ENCODE measurements around the gene GPN1. TPM values are rescaled to one million over a fixed set of nuclear protein-coding genes. Genes with fewer than 3 reads are reported as not detected.

The GPN1 gene
- total and polyA plus RNA-seq, 2 of the 8 experiments (the other 6 are each of a cell fraction or from before 2014, with no cell fraction given), result 38.7 to 43.5 TPM

GRCh38 chr2:27588308-27588707, 40.5 kb upstream of the GPN1 start:
- Histone ChIP-seq H2AK5ac (ENCODE audit: low read depth, low read length) (no peak overlapping the region), H2BK15ac (ENCODE audit: low read length) (no peak overlapping the region), H3K9me3 (ENCODE audit: insufficient read depth in 2 of 2, low read depth in 1 of 2, low read length in 1 of 2) (peaks cover 2 to 5% of the 10 kb centered on the region in 2 experiments; a peak in 3 of 4 replicates), H3K18ac (ENCODE audit: extremely low read depth, low read length) (no peak overlapping the region), H3K4ac (replicated peaks; ENCODE audit: insufficient read length, low read depth, low read length) (no peak overlapping the region), H3K79me1 (ENCODE audit: low read depth, low read length) (0 out of 2 replicates have a peak, but pooled peaks cover 2% of the 10 kb centered on the region), H3K27me3 (replicated peaks in 1 of 4; ENCODE audit: control insufficient read depth in 3 of 4, extremely low read depth in 1 of 4, insufficient read depth in 3 of 4, low read length in 3 of 4) (no peaks in the 10 kb centered on the region), H4K20me1 (replicated peaks in 1 of 2; ENCODE audit: control insufficient read depth in 1 of 2, insufficient read depth in 2 of 2, low read length in 2 of 2) (peaks cover 3% of the 10 kb centered on the region in 2 experiments), H3K36me3 (ENCODE audit: control insufficient read depth in 2 of 4, insufficient read depth in 4 of 4, low read length in 3 of 4) (0 out of 8 replicates have a peak, but pooled peaks cover 0 to under 1% (median 0%) of the 10 kb centered on the region in 4 experiments), H3K9ac (replicated peaks in 1 of 4; ENCODE audit: extremely low read depth in 1 of 4, low read depth in 3 of 4, low read length in 3 of 4) (no peak overlapping the region), H2BK12ac (ENCODE audit: low read depth, low read length) (no peak overlapping the region), H3K4me3 (ENCODE audit: extremely low read depth in 1 of 4, insufficient read depth in 2 of 4, low read depth in 3 of 4, low read length in 4 of 4) (no peak overlapping the region), H4K8ac (ENCODE audit: extremely low read depth, insufficient read depth, low read length) (no peak overlapping the region), H4K91ac (replicated peaks; ENCODE audit: insufficient read length, low read length) (no peak overlapping the region), H3K4me2 (ENCODE audit: insufficient read depth in 1 of 2, low read depth in 2 of 2, low read length in 2 of 2) (no peak overlapping the region), H3K27ac (ENCODE audit: low read depth, low read length) (no peak overlapping the region), H2BK20ac (ENCODE audit: low read length) (no peak overlapping the region), H3K79me2 (ENCODE audit: control insufficient read depth in 1 of 2, insufficient read depth in 2 of 2, low read length in 2 of 2) (peaks cover 27 to 94% of the 10 kb centered on the region in 2 experiments), H2AFZ (ENCODE audit: low read length) (no peak overlapping the region), H2BK120ac (replicated peaks; ENCODE audit: low read depth, low read length) (no peak overlapping the region), H2BK5ac (ENCODE audit: low read depth, low read length) (no peak overlapping the region), H3K23ac (ENCODE audit: insufficient read length) (no peak overlapping the region), H3K23me2 (ENCODE audit: low read depth, low read length) (peaks cover 5% of the 10 kb centered on the region; the same call in 1 of the 2 replicates), H4K5ac (ENCODE audit: insufficient read length, low read depth, low read length) (no peak overlapping the region), H3K14ac (ENCODE audit: insufficient read length) (no peak overlapping the region), H3K56ac (replicated peaks; ENCODE audit: insufficient read length, low read depth, low read length) (no peak overlapping the region), H3K4me1 (replicated peaks in 1 of 4; ENCODE audit: control insufficient read depth in 3 of 4, insufficient read depth in 4 of 4, low read length in 3 of 4) (no peaks in the 10 kb centered on the region; a peak in 2 of 7 replicates)
- whole genome bisulfite sequencing, 2 experiments (ENCODE audit: extremely low coverage in 1 of 2, insufficient coverage in 1 of 2, insufficient read length in 1 of 2, insufficient replicate concordance in 2 of 2, low coverage in 1 of 2, low lambda C conversion rate in 2 of 2, missing lambda C conversion rate in 1 of 2), result 100% methylated on average over 2 of the region's 2 CpGs; no CpG with 5 or more reads in 1 of the 2 experiments
- ChIA-PET CTCF (ENCODE audit: partially characterized antibody) (no interaction called here), POLR2A (ENCODE audit: partially characterized antibody) (no interaction called here)
- TF ChIP-seq CBX8 (IDR thresholded peaks at IDR 0.05; ENCODE audit: borderline replicate concordance, low read depth, low read length) (no peak), TEAD4 (IDR thresholded peaks at IDR 0.05; ENCODE audit: low read depth, low read length) (no peak), ZNF274 (IDR thresholded peaks at IDR 0.05; ENCODE audit: borderline replicate concordance, extremely low read depth, low read length) (no peak), POU5F1 (IDR thresholded peaks at IDR 0.05; ENCODE audit: low read depth, low read length) (no peak), EP300 (IDR thresholded peaks at IDR 0.05; ENCODE audit: borderline replicate concordance in 1 of 2, low read depth in 2 of 2, low read length in 2 of 2) (no peak), JUND (IDR thresholded peaks at IDR 0.05; ENCODE audit: low read length) (no peak), SP4 (IDR thresholded peaks at IDR 0.05; ENCODE audit: low read length) (no peak)
- TF ChIP-seq, protein P1, sequence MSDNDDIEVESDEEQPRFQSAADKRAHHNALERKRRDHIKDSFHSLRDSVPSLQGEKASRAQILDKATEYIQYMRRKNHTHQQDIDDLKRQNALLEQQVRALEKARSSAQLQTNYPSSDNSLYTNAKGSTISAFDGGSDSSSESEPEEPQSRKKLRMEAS (IDR thresholded peaks at IDR 0.05), result no peak
- no peak for DNase-seq (ENCODE audit: low read depth in 1 of 2, low spot score in 2 of 2)
- no peak for FAIRE-seq
